NB4 (cell line): ENCODE results near the gene ABCB4.
A peak's percentile ranks its signal among the peaks of the same experiment; 100 is the strongest.

ENCODE experiments used
- DNase-seq: peaks from one replicate; pipeline ENCODE4 v3.0.0; 2010; ENCODE audit warnings: low read depth
- H3K4me3 ChIP-seq: one replicate; pipeline ENCODE4 v1.5.1; 2011; ENCODE audit warnings: mild to moderate bottlenecking, low read depth, low read length, moderate library complexity
- MYC ChIP-seq: IDR thresholded peaks from 2 replicates; pipeline ENCODE4 v1.6.1; 2011; ENCODE audit warnings: low read depth, low read length
- POLR2A ChIP-seq: IDR thresholded peaks from 2 replicates; pipeline ENCODE4 v1.6.1; 2011; ENCODE audit warnings: mild to moderate bottlenecking; ENCODE audit not compliant: insufficient read length; ENCODE audit errors: extremely low read depth
- TF ChIP-seq, protein P1 (sequence below): IDR thresholded peaks from 2 replicates; pipeline ENCODE4 v1.6.1; 2011; ENCODE audit warnings: low read depth, low read length
- TF ChIP-seq, protein P2 (sequence below): IDR thresholded peaks from one replicate; pipeline ENCODE4 v1.5.1; 2012; ENCODE audit warnings: low read depth, low read length

Gene ABCB4

GRCh38 chr7:87370660-87371180, 104.8 kb downstream of the ABCB4 start:
- H3K4me3 ChIP-seq = no peak overlapping the region
- DNase-seq = peak; percentile 22
- TF ChIP-seq, protein P1, sequence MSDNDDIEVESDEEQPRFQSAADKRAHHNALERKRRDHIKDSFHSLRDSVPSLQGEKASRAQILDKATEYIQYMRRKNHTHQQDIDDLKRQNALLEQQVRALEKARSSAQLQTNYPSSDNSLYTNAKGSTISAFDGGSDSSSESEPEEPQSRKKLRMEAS = no peak
- TF ChIP-seq, protein P2, sequence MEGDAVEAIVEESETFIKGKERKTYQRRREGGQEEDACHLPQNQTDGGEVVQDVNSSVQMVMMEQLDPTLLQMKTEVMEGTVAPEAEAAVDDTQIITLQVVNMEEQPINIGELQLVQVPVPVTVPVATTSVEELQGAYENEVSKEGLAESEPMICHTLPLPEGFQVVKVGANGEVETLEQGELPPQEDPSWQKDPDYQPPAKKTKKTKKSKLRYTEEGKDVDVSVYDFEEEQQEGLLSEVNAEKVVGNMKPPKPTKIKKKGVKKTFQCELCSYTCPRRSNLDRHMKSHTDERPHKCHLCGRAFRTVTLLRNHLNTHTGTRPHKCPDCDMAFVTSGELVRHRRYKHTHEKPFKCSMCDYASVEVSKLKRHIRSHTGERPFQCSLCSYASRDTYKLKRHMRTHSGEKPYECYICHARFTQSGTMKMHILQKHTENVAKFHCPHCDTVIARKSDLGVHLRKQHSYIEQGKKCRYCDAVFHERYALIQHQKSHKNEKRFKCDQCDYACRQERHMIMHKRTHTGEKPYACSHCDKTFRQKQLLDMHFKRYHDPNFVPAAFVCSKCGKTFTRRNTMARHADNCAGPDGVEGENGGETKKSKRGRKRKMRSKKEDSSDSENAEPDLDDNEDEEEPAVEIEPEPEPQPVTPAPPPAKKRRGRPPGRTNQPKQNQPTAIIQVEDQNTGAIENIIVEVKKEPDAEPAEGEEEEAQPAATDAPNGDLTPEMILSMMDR = no peak
- TF ChIP-seq POLR2A (no peak), MYC (no peak)

DNA sequence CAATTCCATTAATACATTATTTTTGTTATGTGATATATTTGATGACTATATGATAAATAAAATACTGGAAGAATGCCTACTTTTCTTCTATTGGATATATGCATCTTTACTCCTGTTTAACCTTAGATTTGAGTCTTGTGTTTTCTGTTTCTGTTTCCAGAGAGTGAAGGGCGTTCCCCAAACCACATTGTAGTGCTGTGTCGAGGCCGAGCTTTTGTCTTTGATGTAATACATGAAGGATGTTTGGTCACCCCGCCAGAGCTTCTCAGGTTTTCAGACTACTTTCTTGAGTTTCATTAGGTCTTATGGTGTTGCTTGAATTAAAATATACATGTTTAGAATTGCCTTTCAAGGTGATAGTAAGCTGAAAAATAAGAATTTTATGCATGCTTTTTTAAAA, 106.3 kb downstream of the ABCB4 start:
- H3K4me3 ChIP-seq = no peak overlapping the region
- DNase-seq = no peak
- TF ChIP-seq POLR2A = no peak
- TF ChIP-seq MYC = no peak
- TF ChIP-seq, protein P2 = no peak

- DNase-seq = no peak
- TF ChIP-seq MYC (no peak), POLR2A (no peak)
- TF ChIP-seq, protein P2 = no peak
- TF ChIP-seq, protein P1 = no peak
- H3K4me3 ChIP-seq = no peak overlapping the region
Observed at GRCh38 chr7:87364246-87364645, 111.2 kb downstream of the ABCB4 start.

DNA sequence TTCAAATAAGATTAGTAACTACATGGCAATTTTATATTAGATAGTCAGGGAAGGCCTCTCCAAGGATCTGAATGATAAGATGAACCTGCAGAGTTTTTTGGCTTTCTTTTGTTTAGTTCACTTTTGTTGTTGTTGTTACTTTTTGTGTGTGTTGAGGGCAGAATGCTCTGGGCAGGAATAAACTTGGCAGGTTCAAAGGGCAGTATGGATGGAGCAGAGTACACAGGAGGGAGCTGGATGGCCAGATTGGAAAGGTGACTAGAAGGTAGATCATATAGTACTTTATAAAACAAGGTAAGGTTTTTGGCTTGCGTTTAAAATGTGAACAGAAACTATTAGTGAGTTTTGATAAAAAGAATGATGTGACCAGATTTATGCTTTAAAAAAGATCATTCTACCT, 112.1 kb downstream of the ABCB4 start:
- TF ChIP-seq, protein P1 = no peak
- TF ChIP-seq POLR2A (no peak), MYC (no peak)
- TF ChIP-seq, protein P2 = no peak
- DNase-seq = no peak
- H3K4me3 ChIP-seq = no peak overlapping the region

DNA sequence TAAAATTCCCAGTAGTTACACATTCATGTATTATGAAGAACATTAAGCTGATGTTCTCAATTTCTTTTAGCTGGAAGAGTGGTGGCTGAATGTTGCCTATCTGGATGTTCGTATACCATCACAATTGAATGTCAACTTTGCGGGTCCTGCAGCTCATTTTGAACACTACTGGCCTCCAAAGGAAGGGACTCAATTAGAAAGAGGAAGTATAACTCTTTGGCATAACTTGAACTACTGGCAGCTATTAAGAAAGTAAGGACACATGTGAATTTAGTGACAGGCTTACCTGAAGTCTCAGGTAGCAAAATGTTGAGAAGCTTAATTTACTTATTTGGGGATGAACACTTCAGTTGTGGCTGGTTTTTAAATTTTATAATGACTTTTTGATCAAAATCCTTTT, 114.2 kb downstream of the ABCB4 start:
- H3K4me3 ChIP-seq = no peak overlapping the region
- TF ChIP-seq MYC (no peak), POLR2A (no peak)
- TF ChIP-seq, protein P1 = no peak
- TF ChIP-seq, protein P2 = no peak

DNA sequence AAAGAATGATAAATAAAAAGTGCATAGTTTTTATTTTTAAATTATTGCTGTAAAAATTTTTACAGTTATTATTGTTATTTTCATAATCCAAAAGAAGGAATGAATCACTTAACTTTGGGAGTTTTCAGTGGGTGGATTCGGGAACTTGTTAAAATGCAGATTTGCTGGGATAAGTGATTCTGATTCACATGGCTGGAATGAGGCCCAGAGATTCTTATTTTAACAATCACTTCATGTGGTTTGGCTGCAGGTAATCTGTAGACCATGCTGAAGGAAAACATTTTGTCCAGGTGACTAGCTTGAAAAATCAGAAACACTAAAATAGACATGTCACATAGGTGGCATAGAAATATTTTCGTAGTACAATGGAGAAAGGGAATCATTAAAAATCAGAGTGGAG, 116.1 kb downstream of the ABCB4 start:
- no peak for DNase-seq
- H3K4me3 ChIP-seq = no peak overlapping the region
- TF ChIP-seq, protein P2 = no peak
- TF ChIP-seq MYC (no peak), POLR2A (no peak)
- TF ChIP-seq, protein P1 = no peak

More for the DNA sequence above, 114.2 kb downstream of the ABCB4 start:
- peak; percentile 8 for DNase-seq
